Peyer's patch (tissue), 4 donors: ENCODE results near the gene ATF6B.

ENCODE experiments used
- POLR2A ChIP-seq, 2 donors: fragments of 450-650 bp; IDR thresholded peaks; one replicate each; pipeline ENCODE4 v1.5.1; 2017; ENCODE audit warnings: antibody characterized with exemption in 2 of 2, mild to moderate bottlenecking in 2 of 2, moderate library complexity in 2 of 2
- TF ChIP-seq, protein P1 (sequence below), 6 experiments: fragments of 450-650 bp in 4 of 6; fragments of 200-600 bp in 2 of 6; sonication (generic) in 1 of 6; IDR thresholded peaks; one replicate each; pipeline ENCODE4 v1.5.1; 2017 to 2019; ENCODE audit warnings: antibody characterized with exemption in 6 of 6, mild to moderate bottlenecking in 3 of 6, moderate library complexity in 1 of 6

DNA sequence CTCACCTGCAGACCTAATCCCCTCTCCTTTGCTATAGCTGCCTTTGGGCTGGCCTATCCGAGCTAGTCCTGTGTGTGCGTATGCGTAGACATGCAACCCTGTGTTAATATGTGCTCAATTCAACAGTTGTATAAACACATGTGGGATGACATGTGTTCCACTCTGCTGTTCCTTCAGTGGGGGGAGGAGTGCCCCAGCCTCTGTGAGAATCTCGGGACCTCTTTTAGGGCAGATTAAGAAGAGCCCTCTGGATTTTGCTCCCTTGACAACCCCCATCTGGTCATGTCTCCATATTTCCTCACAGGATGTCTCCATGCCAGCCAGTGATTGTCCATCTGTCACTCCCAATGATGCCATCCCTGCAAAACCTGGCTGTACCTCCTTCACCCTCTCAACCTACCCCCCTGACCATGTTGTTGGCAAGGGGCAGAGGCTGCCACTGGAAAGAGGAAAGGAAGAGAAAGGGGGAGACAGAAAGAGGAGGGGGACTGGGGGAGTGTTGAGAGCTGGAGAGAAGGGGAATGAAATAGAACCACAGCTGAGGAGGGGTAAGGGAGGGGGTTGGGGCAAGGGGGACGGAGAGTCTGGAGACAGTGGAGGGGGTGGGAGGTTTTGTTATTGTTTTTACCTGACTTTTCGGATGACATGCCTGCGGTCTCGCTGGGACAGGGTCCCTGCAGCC is 23.3 kb upstream of the ATF6B start:
- TF ChIP-seq, protein P1, sequence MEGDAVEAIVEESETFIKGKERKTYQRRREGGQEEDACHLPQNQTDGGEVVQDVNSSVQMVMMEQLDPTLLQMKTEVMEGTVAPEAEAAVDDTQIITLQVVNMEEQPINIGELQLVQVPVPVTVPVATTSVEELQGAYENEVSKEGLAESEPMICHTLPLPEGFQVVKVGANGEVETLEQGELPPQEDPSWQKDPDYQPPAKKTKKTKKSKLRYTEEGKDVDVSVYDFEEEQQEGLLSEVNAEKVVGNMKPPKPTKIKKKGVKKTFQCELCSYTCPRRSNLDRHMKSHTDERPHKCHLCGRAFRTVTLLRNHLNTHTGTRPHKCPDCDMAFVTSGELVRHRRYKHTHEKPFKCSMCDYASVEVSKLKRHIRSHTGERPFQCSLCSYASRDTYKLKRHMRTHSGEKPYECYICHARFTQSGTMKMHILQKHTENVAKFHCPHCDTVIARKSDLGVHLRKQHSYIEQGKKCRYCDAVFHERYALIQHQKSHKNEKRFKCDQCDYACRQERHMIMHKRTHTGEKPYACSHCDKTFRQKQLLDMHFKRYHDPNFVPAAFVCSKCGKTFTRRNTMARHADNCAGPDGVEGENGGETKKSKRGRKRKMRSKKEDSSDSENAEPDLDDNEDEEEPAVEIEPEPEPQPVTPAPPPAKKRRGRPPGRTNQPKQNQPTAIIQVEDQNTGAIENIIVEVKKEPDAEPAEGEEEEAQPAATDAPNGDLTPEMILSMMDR (IDR thresholded peaks at IDR 0.05) = no peak
- TF ChIP-seq POLR2A (IDR thresholded peaks at IDR 0.05) = no peak
